Suprapubic skin (tissue), 3 donors: Measurements from ENCODE around the gene CPNE4.

Source experiments
- POLR2AphosphoS5 ChIP-seq, 3 donors: sonication (generic); formaldehyde crosslinking; IDR thresholded peaks; one replicate each; pipeline ENCODE4 v1.6.1; 2017; ENCODE audit warnings: antibody characterized with exemption in 3 of 3
- TF ChIP-seq, protein P1 (sequence below), 2 donors: fragments of 200-600 bp in 1 of 2; fragments of 450-650 bp in 1 of 2; sonication (generic) in 1 of 2; IDR thresholded peaks; one replicate each; pipeline ENCODE4 v1.5.1; 2016 to 2019; ENCODE audit warnings: antibody characterized with exemption in 2 of 2, mild to moderate bottlenecking in 1 of 2, moderate library complexity in 1 of 2

DNA sequence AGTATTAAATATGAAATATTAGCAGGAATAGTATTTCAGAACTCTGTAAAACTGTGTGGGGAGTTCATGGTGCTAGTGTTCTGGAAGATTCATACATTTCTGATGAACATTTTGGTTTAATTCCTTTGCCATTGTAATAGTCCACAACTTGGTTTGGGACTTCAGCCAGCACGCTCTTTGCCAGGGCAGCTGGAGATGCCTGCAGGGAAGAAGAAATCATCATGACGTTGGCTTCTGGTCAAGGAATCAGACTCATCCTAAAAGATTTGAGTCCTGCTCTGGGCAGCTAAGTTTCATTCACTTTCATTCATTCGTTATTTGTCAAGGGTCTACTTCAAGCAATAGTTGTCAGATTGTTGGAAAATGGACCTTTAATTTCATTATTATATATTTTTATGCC lies 499.7 kb downstream of the CPNE4 start:
- TF ChIP-seq, protein P1, sequence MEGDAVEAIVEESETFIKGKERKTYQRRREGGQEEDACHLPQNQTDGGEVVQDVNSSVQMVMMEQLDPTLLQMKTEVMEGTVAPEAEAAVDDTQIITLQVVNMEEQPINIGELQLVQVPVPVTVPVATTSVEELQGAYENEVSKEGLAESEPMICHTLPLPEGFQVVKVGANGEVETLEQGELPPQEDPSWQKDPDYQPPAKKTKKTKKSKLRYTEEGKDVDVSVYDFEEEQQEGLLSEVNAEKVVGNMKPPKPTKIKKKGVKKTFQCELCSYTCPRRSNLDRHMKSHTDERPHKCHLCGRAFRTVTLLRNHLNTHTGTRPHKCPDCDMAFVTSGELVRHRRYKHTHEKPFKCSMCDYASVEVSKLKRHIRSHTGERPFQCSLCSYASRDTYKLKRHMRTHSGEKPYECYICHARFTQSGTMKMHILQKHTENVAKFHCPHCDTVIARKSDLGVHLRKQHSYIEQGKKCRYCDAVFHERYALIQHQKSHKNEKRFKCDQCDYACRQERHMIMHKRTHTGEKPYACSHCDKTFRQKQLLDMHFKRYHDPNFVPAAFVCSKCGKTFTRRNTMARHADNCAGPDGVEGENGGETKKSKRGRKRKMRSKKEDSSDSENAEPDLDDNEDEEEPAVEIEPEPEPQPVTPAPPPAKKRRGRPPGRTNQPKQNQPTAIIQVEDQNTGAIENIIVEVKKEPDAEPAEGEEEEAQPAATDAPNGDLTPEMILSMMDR (IDR thresholded peaks at IDR 0.05) = no peak
- no peak for TF ChIP-seq POLR2AphosphoS5 (IDR thresholded peaks at IDR 0.05)
